Measurements from ENCODE around the gene GPR39.

The GPR39 gene

GRCh38 chr2:132615329-132616085 lies 198.9 kb downstream of the GPR39 start:
- in situ Hi-C loops (cut with HindIII; ENCODE audit: low pct_unique_long_range_greater_than_20kb, low sequenced_read_pairs) = no loop called here
- DNase-seq (ENCODE audit: low read depth in 1 of 2, low spot score in 1 of 2) = no peak
- no peak for TF ChIP-seq JUND (IDR thresholded peaks at IDR 0.05; ENCODE audit: low read depth)

GRCh38 chr2:132617989-132618388 lies 201.4 kb downstream of the GPR39 start:
- in situ Hi-C loops (cut with HindIII; ENCODE audit: low pct_unique_long_range_greater_than_20kb, low sequenced_read_pairs) = no loop called here
- no peak for DNase-seq (ENCODE audit: low read depth in 1 of 2, low spot score in 1 of 2)
- TF ChIP-seq JUND (IDR thresholded peaks at IDR 0.05; ENCODE audit: low read depth) = no peak

- no peak for DNase-seq (ENCODE audit: low read depth in 1 of 2, low spot score in 1 of 2)
- in situ Hi-C loops (cut with HindIII; ENCODE audit: low pct_unique_long_range_greater_than_20kb, low sequenced_read_pairs) = no loop called here
- no peak for TF ChIP-seq JUND (IDR thresholded peaks at IDR 0.05; ENCODE audit: low read depth)
Observed at GRCh38 chr2:132618734-132619133, 202.1 kb downstream of the GPR39 start.

GRCh38 chr2:132620115-132620514 lies 203.5 kb downstream of the GPR39 start:
- TF ChIP-seq JUND (IDR thresholded peaks at IDR 0.05; ENCODE audit: low read depth) = no peak
- in situ Hi-C loops (cut with HindIII; ENCODE audit: low pct_unique_long_range_greater_than_20kb, low sequenced_read_pairs) = no loop called here
- DNase-seq (ENCODE audit: low read depth in 1 of 2, low spot score in 1 of 2) = no peak

GRCh38 chr2:132621131-132621875 lies 204.7 kb downstream of the GPR39 start:
- DNase-seq (ENCODE audit: low read depth in 1 of 2, low spot score in 1 of 2) = no peak
- TF ChIP-seq JUND (IDR thresholded peaks at IDR 0.05; ENCODE audit: low read depth) = no peak
- in situ Hi-C loops (cut with HindIII; ENCODE audit: low pct_unique_long_range_greater_than_20kb, low sequenced_read_pairs) = no loop called here

GRCh38 chr2:132623096-132623839 lies 206.7 kb downstream of the GPR39 start:
- TF ChIP-seq JUND (IDR thresholded peaks at IDR 0.05; ENCODE audit: low read depth) = no peak
- in situ Hi-C loops (cut with HindIII; ENCODE audit: low pct_unique_long_range_greater_than_20kb, low sequenced_read_pairs) = no loop called here
- DNase-seq (ENCODE audit: low read depth in 1 of 2, low spot score in 1 of 2) = no peak

GRCh38 chr2:132627536-132627935 lies 210.9 kb downstream of the GPR39 start:
- TF ChIP-seq JUND (IDR thresholded peaks at IDR 0.05; ENCODE audit: low read depth) = no peak
- DNase-seq (ENCODE audit: low read depth in 1 of 2, low spot score in 1 of 2) = no peak
- in situ Hi-C loops (cut with HindIII; ENCODE audit: low pct_unique_long_range_greater_than_20kb, low sequenced_read_pairs) = no loop called here

GRCh38 chr2:132632000-132632649 lies 215.5 kb downstream of the GPR39 start:
- TF ChIP-seq JUND (IDR thresholded peaks at IDR 0.05; ENCODE audit: low read depth) = no peak
- peak in 1 of 2 experiments; percentile 6 for DNase-seq (ENCODE audit: low read depth in 1 of 2, low spot score in 1 of 2)
- in situ Hi-C loops (cut with HindIII; ENCODE audit: low pct_unique_long_range_greater_than_20kb, low sequenced_read_pairs) = no loop called here

- in situ Hi-C loops (cut with HindIII; ENCODE audit: low pct_unique_long_range_greater_than_20kb, low sequenced_read_pairs) = no loop called here
- DNase-seq (ENCODE audit: low read depth in 1 of 2, low spot score in 1 of 2) = no peak
- no peak for TF ChIP-seq JUND (IDR thresholded peaks at IDR 0.05; ENCODE audit: low read depth)
Observed at GRCh38 chr2:132633635-132634034, 217.0 kb downstream of the GPR39 start.

- no peak for TF ChIP-seq JUND (IDR thresholded peaks at IDR 0.05; ENCODE audit: low read depth)
- no peak for DNase-seq (ENCODE audit: low read depth in 1 of 2, low spot score in 1 of 2)
- in situ Hi-C loops (cut with HindIII; ENCODE audit: low pct_unique_long_range_greater_than_20kb, low sequenced_read_pairs) = no loop called here
Observed at GRCh38 chr2:132636346-132636745, 219.7 kb downstream of the GPR39 start.

GRCh38 chr2:132638313-132639040 lies 221.9 kb downstream of the GPR39 start:
- in situ Hi-C loops (cut with HindIII; ENCODE audit: low pct_unique_long_range_greater_than_20kb, low sequenced_read_pairs) = no loop called here
- TF ChIP-seq JUND (IDR thresholded peaks at IDR 0.05; ENCODE audit: low read depth) = no peak
- DNase-seq (ENCODE audit: low read depth in 1 of 2, low spot score in 1 of 2) = no peak

GRCh38 chr2:132640116-132640515 lies 223.5 kb downstream of the GPR39 start:
- no peak for DNase-seq (ENCODE audit: low read depth in 1 of 2, low spot score in 1 of 2)
- in situ Hi-C loops (cut with HindIII; ENCODE audit: low pct_unique_long_range_greater_than_20kb, low sequenced_read_pairs) = no loop called here
- TF ChIP-seq JUND (IDR thresholded peaks at IDR 0.05; ENCODE audit: low read depth) = no peak

Measured in T47D (cell line).